H1 (cell line): ENCODE data around the gene IGLL5. TPM values are rescaled to one million over a fixed set of nuclear protein-coding genes. Genes with fewer than 3 reads are reported as not detected.

ENCODE experiments used
- CTCF ChIA-PET: fragments of 300-600 bp; sonication (Branson Sonifier 250); formaldehyde crosslinking; loops from one replicate; lab custom pipeline; 2021; ENCODE audit not compliant: partially characterized antibody; lab: Charles Lee
- POLR2A ChIA-PET: fragments of 300-600 bp; sonication (Branson Sonifier 250); formaldehyde crosslinking; loops from one replicate; lab custom pipeline; 2021; ENCODE audit warnings: inconsistent platforms; ENCODE audit not compliant: partially characterized antibody; lab: Charles Lee
- DNase-seq, 2 experiments: peaks; one replicate each; pipeline versions ENCODE4 v3.0.0 to v3.0.0-alpha.2; 2010 to 2022; ENCODE audit warnings: low spot score in 2 of 2, low read depth in 1 of 2, mixed read lengths in 1 of 2
- FAIRE-seq: peaks from 2 replicates; lab custom pipeline; 2011; peaks lifted over from hg19 to GRCh38; lab: Jason Lieb, UNC
- H2AFZ ChIP-seq: 2 replicates; pipeline ENCODE4 v1.8.1; 2012; ENCODE audit warnings: low read length, inconsistent platforms
- H2AK5ac ChIP-seq: 2 replicates; pipeline ENCODE4 v1.6.1; 2013; ENCODE audit warnings: low read depth, low read length
- H2BK120ac ChIP-seq: replicated peaks from 2 replicates; pipeline ENCODE3; 2013; ENCODE audit warnings: low read depth, low read length, inconsistent platforms
- H2BK12ac ChIP-seq: 2 replicates; pipeline ENCODE4 v1.6.1; 2013; ENCODE audit warnings: low read depth, low read length
- H2BK15ac ChIP-seq: 2 replicates; pipeline ENCODE4 v1.6.1; 2013; ENCODE audit warnings: low read length
- H2BK20ac ChIP-seq: 2 replicates; pipeline ENCODE4 v1.6.1; 2013; ENCODE audit warnings: low read length
- H2BK5ac ChIP-seq: 2 replicates; pipeline ENCODE4 v1.6.1; 2013; ENCODE audit warnings: low read depth, low read length
- H3K14ac ChIP-seq: 2 replicates; pipeline ENCODE4 v1.6.1; 2013; ENCODE audit warnings: inconsistent platforms; ENCODE audit not compliant: insufficient read length
- H3K18ac ChIP-seq: 2 replicates; pipeline ENCODE4 v1.6.1; 2013; ENCODE audit warnings: low read length; ENCODE audit errors: extremely low read depth
- H3K23ac ChIP-seq: 2 replicates; pipeline ENCODE4 v1.6.1; 2013; ENCODE audit warnings: inconsistent platforms; ENCODE audit not compliant: insufficient read length
- H3K23me2 ChIP-seq: 2 replicates; pipeline ENCODE4 v1.6.1; 2013; ENCODE audit warnings: low read depth, low read length
- H3K27ac ChIP-seq: 2 replicates; pipeline ENCODE4 v1.6.1; 2011; ENCODE audit warnings: low read depth, low read length, inconsistent platforms
- H3K27me3 ChIP-seq, 4 experiments: replicated peaks in 1 of 4; 1 replicate in 1 of 4; 2 replicates in 3 of 4; pipeline versions ENCODE4 v1.6.1 to v1.8.1; 2011 to 2013; ENCODE audit warnings: low read length in 3 of 4, mild to moderate bottlenecking in 3 of 4, inconsistent platforms in 2 of 4, mixed read lengths in 2 of 4, moderate library complexity in 1 of 4; ENCODE audit not compliant: control insufficient read depth in 3 of 4, insufficient read depth in 3 of 4; ENCODE audit errors: extremely low read depth in 1 of 4
- H3K36me3 ChIP-seq, 4 experiments: 2 replicates each; pipeline versions ENCODE4 v1.6.1 to v1.8.1; 2011 to 2013; ENCODE audit warnings: mild to moderate bottlenecking in 4 of 4, low read length in 3 of 4, moderate library complexity in 2 of 4, control low read depth in 1 of 4, inconsistent platforms in 1 of 4; ENCODE audit not compliant: insufficient read depth in 4 of 4, control insufficient read depth in 2 of 4
- H3K4ac ChIP-seq: replicated peaks from 2 replicates; pipeline ENCODE3; 2013; ENCODE audit warnings: low read length, low read depth, mixed read lengths, inconsistent platforms; ENCODE audit not compliant: insufficient read length
- H3K4me1 ChIP-seq, 4 experiments: replicated peaks in 1 of 4; 1 replicate in 1 of 4; 2 replicates in 3 of 4; pipeline versions ENCODE4 v1.6.1 to v1.8.1; 2011 to 2013; ENCODE audit warnings: low read length in 3 of 4, inconsistent platforms in 2 of 4, mixed read lengths in 1 of 4; ENCODE audit not compliant: insufficient read depth in 4 of 4, control insufficient read depth in 3 of 4
- H3K4me2 ChIP-seq, 2 experiments: 2 replicates each; pipeline versions ENCODE4 v1.6.1 to v1.8.1; 2011 to 2013; ENCODE audit warnings: low read depth in 2 of 2, low read length in 2 of 2, control low read depth in 1 of 2, inconsistent platforms in 1 of 2, mild to moderate bottlenecking in 1 of 2; ENCODE audit not compliant: insufficient read depth in 1 of 2
- H3K4me3 ChIP-seq, 4 experiments: fragments of 200-600, 300-600 bp in 1 of 4; sonication (generic), shearing (Covaris generic), sonication (Bioruptor Twin) in 1 of 4; 2 replicates each; pipeline versions ENCODE4 v1.5.1 to v1.8.1; 2011 to 2016; ENCODE audit warnings: low read length in 4 of 4, low read depth in 3 of 4, control low read depth in 2 of 4, inconsistent platforms in 2 of 4, mild to moderate bottlenecking in 2 of 4, mixed read lengths in 1 of 4, moderate library complexity in 1 of 4; ENCODE audit not compliant: insufficient read depth in 2 of 4; ENCODE audit errors: extremely low read depth in 1 of 4
- H3K56ac ChIP-seq: replicated peaks from 2 replicates; pipeline ENCODE3; 2013; ENCODE audit warnings: low read depth, mild to moderate bottlenecking, mixed read lengths, low read length, inconsistent platforms; ENCODE audit not compliant: insufficient read length
- H3K79me1 ChIP-seq: 2 replicates; pipeline ENCODE4 v1.6.1; 2013; ENCODE audit warnings: low read depth, low read length, control low read depth
- H3K79me2 ChIP-seq, 2 experiments: 2 replicates each; pipeline versions ENCODE4 v1.6.1 to v1.8.1; 2012 to 2013; ENCODE audit warnings: low read length in 2 of 2, mild to moderate bottlenecking in 2 of 2, inconsistent platforms in 1 of 2; ENCODE audit not compliant: insufficient read depth in 2 of 2, control insufficient read depth in 1 of 2
- H3K9ac ChIP-seq, 4 experiments: replicated peaks in 1 of 4; 1 replicate in 1 of 4; 2 replicates in 3 of 4; pipeline versions ENCODE4 v1.6.1 to v1.8.1; 2011 to 2013; ENCODE audit warnings: low read depth in 3 of 4, low read length in 3 of 4, control low read depth in 2 of 4, mild to moderate bottlenecking in 2 of 4, moderate library complexity in 2 of 4, inconsistent platforms in 1 of 4; ENCODE audit errors: extremely low read depth in 1 of 4
- H3K9me3 ChIP-seq, 2 experiments: 2 replicates each; pipeline versions ENCODE4 v1.6.1 to v1.8.1; 2012 to 2013; ENCODE audit warnings: mild to moderate bottlenecking in 2 of 2, moderate library complexity in 2 of 2, control low read depth in 1 of 2, inconsistent platforms in 1 of 2, low read depth in 1 of 2, low read length in 1 of 2, mixed read lengths in 1 of 2; ENCODE audit not compliant: insufficient read depth in 2 of 2
- H4K20me1 ChIP-seq, 2 experiments: replicated peaks in 1 of 2; 2 replicates each; pipeline versions ENCODE3 to v1.8.1; 2011 to 2013; ENCODE audit warnings: inconsistent platforms in 2 of 2, low read length in 2 of 2, mild to moderate bottlenecking in 1 of 2; ENCODE audit not compliant: insufficient read depth in 2 of 2, control insufficient read depth in 1 of 2
- H4K5ac ChIP-seq: 2 replicates; pipeline ENCODE4 v1.6.1; 2013; ENCODE audit warnings: low read length, low read depth, mixed read lengths, inconsistent platforms; ENCODE audit not compliant: insufficient read length
- H4K8ac ChIP-seq: 2 replicates; pipeline ENCODE4 v1.8.0; 2013; ENCODE audit warnings: mild to moderate bottlenecking, moderate library complexity, low read length, inconsistent platforms; ENCODE audit not compliant: insufficient read depth; ENCODE audit errors: extremely low read depth
- H4K91ac ChIP-seq: replicated peaks from 2 replicates; pipeline ENCODE3; 2013; ENCODE audit warnings: low read length, mixed read lengths, inconsistent platforms; ENCODE audit not compliant: insufficient read length
- SIX5 ChIP-seq: IDR thresholded peaks from 2 replicates; pipeline ENCODE4 v1.6.1; 2011; ENCODE audit warnings: mild to moderate bottlenecking, low read depth, low read length
- YY1 ChIP-seq: IDR thresholded peaks from 2 replicates; pipeline ENCODE4 v1.6.1; 2011; ENCODE audit warnings: low read depth, mild to moderate bottlenecking, low read length
- WGBS, 2 experiments: shearing (Covaris generic) in 1 of 2; methylation state at CpG; one replicate each; pipeline versions ENCODE4 v1.1.6 to v1.1.7; 2013 to 2015; ENCODE audit warnings: low lambda C conversion rate in 2 of 2, mixed read lengths in 2 of 2, inconsistent platforms in 1 of 2, low coverage in 1 of 2, missing lambda C conversion rate in 1 of 2; ENCODE audit not compliant: insufficient replicate concordance in 2 of 2, insufficient coverage in 1 of 2, insufficient read length in 1 of 2; ENCODE audit errors: extremely low coverage in 1 of 2, missing lambda C conversion rate in 1 of 2; 5-methylcytosine and 5-hydroxymethylcytosine counted together
- polyA plus RNA-seq, 7 experiments: library from polyadenylated mRNA; depleted of rRNA in 3 of 7; stranded (reverse) in 5 of 7; unstranded in 2 of 7; fragments of >200 nt in 5 of 7; fragments of 200-250 nt in 2 of 7; gene quantifications; 1 replicate in 5 of 7; 2 replicates in 1 of 7; 4 replicates in 1 of 7; pipeline versions ENCODE4 v1.2.1 to v1.2.3, GENCODE V29; 2011 to 2013; ENCODE audit warnings: missing spikeins in 2 of 7, mixed read lengths in 2 of 7
- total RNA-seq: library from RNA; stranded (reverse); fragmentation: NEBNext Ultra II Directional; extraction: Animal tissue kit (Norgen Biotek cat#: 25700); gene quantifications from 2 replicates; pipeline ENCODE4 v1.2.1, GENCODE V29; 2021

Gene IGLL5
- total and polyA plus RNA-seq, 2 of the 8 experiments (the other 6 are each of a cell fraction or from before 2014, with no cell fraction given): not detected

- Histone ChIP-seq H3K27ac (no peak overlapping the region), H3K56ac (no peak overlapping the region), H3K9ac (no peak overlapping the region), H3K79me2 (no peaks in the 10 kb centered on the region), H2BK12ac (no peak overlapping the region), H4K20me1 (no peaks in the 10 kb centered on the region), H3K27me3 (peaks cover 1 to 9% (median 5%) of the 10 kb centered on the region in 4 experiments; a peak in 5 of 7 replicates), H4K5ac (no peak overlapping the region), H2BK15ac (no peak overlapping the region), H4K91ac (no peak overlapping the region), H3K9me3 (peaks cover 25 to 68% of the 10 kb centered on the region in 2 experiments), H2AK5ac (no peak overlapping the region), H3K4ac (no peak overlapping the region), H3K23ac (no peak overlapping the region), H3K4me3 (no peak overlapping the region), H3K18ac (no peak overlapping the region), H2BK20ac (no peak overlapping the region), H3K79me1 (no peaks in the 10 kb centered on the region), H3K36me3 (no peaks in the 10 kb centered on the region), H2AFZ (no peak overlapping the region), H2BK120ac (no peak overlapping the region), H2BK5ac (no peak overlapping the region), H4K8ac (no peak overlapping the region), H3K14ac (no peak overlapping the region), H3K4me2 (no peak overlapping the region), H3K4me1 (no peaks in the 10 kb centered on the region; a peak in 1 of 7 replicates), H3K23me2 (peaks cover 4% of the 10 kb centered on the region; the same call in 1 of the 2 replicates)
- TF ChIP-seq YY1 (no peak), SIX5 (no peak)
- WGBS, 2 experiments: 84% methylated on average over 11 of the region's 11 CpGs; no CpG with 5 or more reads in 1 of the 2 experiments
- ChIA-PET CTCF (no interaction called here), POLR2A (no interaction called here)
- DNase-seq (no peak), FAIRE-seq (no peak)
These were observed 47.0 kb downstream of the IGLL5 start for GRCh38 chr22:22934543-22935055.
